ENCODE data around the gene FBXO28.
"Not testable (repeated sequence)": the region's sequence is repeated elsewhere in the genome, so short reads cannot be mapped to it uniquely, and the experiment has no call there.

FBXO28 gene

DNA sequence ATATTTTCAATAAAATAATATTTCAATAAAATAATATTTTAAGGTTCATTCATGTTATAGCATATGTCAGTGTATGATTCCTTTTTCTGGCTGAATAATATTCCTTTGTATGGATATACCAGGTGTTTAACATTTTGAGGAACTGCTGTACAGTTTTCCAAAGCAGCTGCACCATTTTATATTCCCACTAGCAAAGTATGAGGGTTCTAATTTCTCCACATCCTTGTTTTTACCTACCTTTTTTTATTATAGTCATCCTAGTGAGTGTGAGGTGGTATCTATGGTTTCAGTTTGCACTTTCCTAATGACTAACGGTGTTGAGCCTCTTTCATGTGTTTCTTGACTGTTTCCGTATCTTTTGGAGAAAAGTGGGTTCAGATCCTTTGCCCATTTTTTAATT lies 74.4 kb downstream of the FBXO28 start:
- DNase-seq (ENCODE audit: low read depth): no peak

DNA sequence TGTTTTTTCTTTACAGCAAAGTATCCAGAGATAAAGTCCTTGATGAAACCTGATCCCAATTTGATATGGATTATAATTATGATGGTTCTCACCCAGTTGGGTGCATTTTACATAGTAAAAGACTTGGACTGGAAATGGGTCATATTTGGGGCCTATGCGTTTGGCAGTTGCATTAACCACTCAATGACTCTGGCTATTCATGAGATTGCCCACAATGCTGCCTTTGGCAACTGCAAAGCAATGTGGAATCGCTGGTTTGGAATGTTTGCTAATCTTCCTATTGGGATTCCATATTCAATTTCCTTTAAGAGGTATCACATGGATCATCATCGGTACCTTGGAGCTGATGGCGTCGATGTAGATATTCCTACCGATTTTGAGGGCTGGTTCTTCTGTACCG lies 75.7 kb downstream of the FBXO28 start:
- DNase-seq (ENCODE audit: low read depth): no peak

DNA sequence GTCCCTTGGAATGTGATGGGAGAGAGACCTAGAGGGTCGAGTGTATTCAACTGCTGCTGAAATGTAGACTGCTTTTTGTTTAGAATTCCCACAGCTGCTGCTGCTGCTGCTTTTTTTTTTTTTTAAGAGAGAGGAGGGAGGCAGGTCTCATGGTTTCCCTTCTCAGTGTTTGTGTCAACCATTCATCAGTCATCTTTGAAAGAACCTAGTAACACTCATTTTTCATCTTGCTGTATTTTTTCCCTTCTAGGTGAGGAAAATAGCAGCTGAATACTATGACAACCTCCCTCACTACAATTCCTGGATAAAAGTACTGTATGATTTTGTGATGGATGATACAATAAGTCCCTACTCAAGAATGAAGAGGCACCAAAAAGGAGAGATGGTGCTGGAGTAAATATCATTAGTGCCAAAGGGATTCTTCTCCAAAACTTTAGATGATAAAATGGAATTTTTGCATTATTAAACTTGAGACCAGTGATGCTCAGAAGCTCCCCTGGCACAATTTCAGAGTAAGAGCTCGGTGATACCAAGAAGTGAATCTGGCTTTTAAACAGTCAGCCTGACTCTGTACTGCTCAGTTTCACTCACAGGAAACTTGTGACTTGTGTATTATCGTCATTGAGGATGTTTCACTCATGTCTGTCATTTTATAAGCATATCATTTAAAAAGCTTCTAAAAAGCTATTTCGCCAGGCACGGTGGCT lies 78.3 kb downstream of the FBXO28 start:
- DNase-seq (ENCODE audit: low read depth): no peak

DNA sequence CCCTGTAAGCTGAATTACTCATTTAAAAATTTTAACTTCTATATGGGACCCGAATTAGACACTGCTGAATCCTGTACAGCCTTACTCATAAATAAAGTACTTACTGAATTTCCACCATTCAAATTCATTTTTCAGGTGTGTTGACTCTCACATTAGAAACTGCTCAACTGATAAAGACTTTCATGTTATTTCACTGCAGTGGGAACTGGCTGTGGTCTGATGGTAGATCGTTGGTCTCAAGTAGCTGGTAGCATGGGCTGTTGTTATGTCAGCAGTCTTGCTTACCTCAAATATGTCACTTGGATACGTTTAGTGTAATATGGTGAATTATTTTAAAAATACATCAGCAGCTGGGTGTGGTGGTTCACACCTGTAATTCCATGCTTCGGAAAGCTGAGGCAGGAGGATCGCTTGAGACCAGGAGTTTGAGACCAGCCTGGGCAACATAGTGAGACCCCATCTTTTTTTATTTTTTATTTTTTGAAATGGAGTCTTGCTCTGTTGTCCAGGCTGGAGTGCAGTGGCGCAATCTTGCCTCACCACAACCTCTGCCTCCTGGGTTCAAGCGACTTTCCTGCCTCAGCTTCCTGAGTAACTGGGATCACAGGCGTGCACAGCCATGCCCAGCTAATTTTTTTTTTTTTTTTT lies 79.5 kb downstream of the FBXO28 start:
- DNase-seq (ENCODE audit: low read depth): no peak

DNA sequence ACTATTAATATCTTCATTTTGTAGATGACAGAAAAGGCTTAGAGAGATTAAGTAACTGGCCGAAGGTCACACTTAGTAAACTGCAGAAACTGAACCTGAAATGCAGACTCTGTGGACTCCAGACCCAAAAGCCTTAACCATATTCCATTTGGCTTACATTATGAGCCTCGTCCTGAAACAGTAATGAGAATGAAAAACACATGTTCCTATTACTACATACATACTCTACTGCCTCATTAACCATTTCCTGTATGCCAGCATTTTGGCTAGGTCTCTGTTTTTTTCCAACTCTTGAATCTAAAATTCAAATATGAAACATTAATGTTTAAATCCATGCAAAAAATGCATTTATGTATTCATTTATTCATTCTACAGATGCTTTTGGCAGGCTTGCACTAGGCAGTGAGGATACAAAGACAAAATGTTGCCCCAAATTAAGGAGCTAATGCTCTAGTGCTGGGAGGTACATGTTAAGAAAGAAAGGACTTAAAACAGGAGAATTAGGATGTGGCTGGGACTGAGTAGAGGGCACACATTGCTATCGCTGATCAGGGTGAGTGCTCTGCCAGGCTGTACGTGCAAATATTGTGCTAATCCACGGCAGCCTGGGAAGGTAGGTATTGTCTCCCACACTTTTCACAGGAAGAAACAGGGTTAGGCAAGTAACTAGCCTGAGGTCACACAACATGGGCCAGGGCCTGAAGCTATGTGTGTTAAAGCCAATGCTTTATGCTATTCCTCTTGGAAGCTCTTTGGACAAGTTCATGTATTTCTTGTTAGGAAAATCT lies 83.1 kb downstream of the FBXO28 start:
- no peak for DNase-seq (ENCODE audit: low read depth)

DNA sequence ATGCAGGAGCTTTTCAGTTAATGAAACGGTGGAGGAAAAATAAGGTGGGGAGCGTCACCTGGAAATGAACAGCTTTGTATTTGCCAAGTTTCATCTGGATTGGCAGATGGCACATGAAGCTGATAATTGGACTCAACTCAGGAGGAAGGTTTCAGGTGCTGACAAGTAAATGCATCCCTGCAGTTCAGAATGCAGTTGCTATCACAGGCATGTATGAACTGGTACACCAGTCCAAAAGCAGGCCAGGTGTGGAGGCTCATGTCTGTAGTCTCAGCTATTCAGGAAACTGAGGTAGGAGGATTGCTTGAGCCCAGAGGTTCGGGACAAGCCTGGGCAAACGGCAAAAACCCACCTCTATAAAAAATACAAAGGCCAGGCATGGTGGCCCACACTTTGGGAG lies 84.7 kb downstream of the FBXO28 start:
- no peak for DNase-seq (ENCODE audit: low read depth)

DNA sequence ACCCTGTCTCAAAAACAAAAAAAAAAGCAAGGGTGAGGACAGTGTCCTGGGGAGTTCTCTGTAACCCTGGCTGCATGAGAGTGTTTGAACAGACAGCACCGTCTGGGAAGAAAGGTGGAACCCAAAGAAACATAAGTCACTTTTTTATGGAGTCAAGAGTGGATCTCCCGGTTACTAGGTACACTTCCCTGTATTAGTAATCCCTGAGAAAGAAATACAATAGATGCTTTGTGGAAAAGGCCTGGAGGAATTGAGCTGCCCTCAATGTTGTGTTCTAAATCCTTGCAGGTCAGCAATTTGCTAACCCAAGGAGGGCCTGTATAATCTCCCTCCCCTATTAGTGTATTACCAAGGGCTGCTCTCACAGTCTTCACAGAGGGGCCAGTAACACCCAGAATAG lies 85.8 kb downstream of the FBXO28 start:
- DNase-seq (ENCODE audit: low read depth): no peak

DNA sequence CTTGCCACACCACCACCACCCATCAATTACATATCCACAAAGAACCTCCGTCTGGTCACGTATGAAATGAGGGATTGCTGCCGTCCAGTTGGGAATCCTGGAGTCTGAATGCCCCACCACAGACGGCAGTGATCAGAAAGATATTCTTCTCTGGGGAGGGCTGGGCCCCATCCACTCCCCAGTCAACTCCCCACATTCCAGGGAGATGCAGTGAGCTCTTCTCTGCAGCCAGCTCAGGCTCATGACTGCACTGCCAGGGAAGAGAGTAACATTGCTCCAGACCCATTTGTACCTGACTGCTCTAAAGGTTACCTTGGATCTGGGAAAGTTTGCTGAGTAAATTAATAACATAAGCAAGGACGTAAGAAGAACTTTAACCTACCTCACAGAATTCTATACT lies 87.5 kb downstream of the FBXO28 start:
- no peak for DNase-seq (ENCODE audit: low read depth)

DNA sequence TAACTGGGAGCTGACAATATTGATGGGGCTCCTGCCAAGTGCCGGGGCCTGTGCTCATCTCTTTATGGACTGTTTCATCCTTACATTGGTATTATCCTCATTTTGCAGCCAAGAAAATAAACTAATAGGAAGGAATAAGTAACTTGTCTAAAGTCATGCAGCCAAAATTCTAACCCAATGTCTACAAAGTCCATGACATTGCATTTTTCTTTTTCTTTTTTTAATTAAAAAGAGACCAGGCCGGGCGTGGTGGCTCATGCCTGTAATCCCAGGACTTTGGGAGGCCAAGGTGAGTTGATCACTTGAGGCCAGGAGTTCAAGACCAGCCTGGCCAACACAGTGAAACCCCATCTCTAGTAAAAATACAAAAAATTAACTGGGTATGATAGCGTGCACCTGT lies 87.9 kb downstream of the FBXO28 start:
- DNase-seq (ENCODE audit: low read depth): no peak

DNA sequence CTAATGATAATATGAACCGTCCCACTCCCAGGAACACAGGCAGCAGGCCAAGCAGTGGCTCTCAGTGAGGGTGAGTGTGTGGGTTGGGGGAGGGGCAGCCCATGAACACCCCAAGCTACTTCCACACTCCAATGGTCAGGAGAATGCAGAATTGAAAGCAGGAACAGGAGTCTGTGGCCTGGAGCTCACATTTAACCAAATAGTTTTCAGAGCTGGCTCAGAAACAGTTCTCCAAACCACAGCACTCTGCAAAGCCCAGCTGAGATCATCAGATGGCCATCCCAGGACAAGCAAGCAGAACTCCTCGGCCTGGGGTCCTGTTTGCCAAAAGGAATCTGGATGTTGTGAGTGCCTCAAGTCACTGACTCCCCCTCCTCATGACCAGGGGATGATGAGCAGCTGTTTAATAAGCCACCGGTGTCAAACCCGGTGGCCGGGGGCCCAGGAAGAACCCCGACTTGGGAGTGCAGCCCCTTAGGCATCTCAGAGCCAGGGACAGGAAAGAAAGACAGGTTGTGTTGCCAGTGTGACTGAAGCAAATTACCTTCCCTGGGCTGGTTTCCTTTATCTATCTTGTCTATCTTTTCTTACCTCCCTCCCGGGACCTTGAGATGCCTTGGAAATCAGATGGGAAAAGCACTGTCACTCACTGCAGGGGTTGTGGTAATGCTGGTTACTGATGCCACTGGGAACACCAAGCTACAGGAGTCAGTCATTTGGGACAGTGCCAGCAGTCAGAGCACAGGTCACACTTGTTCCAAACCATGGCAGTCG lies 89.5 kb downstream of the FBXO28 start:
- DNase-seq (ENCODE audit: low read depth): no peak

DNA sequence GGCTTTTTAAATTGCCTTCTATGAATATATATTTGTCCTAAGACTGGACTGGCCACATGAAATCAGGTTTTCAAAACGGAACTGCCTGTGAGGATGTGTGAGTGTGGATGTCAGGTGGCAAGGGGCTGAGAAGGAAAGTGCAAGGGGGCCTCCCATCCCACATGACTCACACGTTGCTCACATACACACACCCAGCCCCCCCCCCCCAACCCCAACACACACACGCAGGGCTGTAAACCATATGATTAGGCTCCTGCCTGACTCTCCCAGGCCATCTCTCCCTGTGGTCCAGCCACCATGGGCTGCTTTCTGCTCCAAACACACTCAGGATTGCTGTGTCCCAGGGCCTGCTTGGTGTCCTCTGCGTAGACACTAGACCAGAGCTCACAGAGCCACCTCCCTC lies 91.5 kb downstream of the FBXO28 start:
- DNase-seq (ENCODE audit: low read depth): no peak

DNA sequence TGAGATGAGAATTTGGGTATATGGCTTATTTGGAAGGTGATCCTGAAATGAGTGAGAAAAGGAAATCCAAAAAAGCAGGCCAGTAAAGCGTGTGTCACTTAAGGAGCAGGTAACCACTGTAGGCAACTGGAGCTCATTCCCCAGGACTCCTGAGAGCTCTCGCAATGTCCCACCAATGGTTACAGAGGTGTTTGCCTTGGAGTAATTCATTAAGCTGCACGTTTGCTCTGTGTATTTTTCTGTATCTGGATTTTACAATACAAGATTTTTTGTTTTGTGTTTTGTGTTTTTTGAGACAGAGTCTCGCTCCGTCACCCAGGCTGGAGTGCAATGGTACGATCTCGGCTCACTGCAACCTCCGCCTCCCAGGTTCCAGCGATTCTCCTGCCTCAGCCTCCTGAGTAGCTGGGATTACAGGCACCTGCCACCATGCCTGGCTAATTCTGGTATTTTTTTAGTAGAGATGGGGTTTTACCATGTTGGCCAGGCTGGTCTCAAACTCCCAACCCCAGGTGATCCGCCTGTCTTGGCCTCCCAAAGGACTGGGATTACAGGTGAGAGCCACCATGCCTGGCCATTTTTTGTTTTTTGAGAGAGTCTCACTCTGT lies 92.1 kb downstream of the FBXO28 start:
- DNase-seq (ENCODE audit: low read depth): not testable (repeated sequence)

DNA sequence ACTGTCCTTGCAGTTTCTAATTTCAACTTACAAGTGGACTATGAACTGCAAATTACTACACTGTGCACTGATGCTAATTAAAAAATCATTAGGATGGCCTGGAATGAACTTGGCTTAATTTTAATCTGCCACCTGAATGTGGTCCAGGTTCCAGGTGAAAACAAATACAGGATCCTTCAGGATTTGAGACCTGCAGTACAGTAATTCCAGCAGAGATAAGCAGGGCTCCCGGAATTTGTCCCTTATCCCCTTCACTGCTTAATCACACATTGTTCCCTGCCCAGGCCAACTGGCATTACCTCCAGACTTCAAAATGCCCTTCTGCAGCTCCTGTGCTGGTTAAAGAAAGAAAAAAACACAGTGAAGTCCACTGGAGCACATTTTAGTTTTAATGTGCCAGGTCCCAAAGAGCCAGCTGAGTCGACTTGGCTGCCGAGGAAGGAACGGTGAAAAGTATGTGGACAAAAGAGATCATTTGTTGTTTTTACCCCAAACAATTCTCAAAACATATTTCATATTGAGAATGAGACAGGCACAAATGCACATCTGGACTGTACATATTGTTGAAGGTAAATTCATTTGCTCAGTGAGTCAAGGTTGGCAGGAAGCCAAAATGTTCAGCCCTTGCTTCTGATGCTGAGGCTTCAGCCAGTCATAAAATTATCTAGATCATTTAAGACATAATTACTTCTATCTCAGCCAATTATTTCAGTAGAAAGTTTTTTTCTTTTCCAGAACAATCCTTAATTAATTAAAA lies 97.5 kb downstream of the FBXO28 start:
- no peak for DNase-seq (ENCODE audit: low read depth)
